KMS-11 (cell line): ENCODE measurements around the gene MMP14.
"Not testable (repeated sequence)": the region's sequence is repeated elsewhere in the genome, so short reads cannot be mapped to it uniquely, and the experiment has no call there.

ENCODE experiments used
- H2AFZ ChIP-seq: fragments of 200-600 bp; sonication (generic); 2 replicates; pipeline ENCODE4 v1.6.1; 2016; ENCODE audit warnings: antibody characterized with exemption, mixed run types, low read depth
- H3K27ac ChIP-seq: fragments of 200-600 bp; sonication (generic); 2 replicates; pipeline ENCODE4 v1.6.1; 2016; ENCODE audit warnings: mild to moderate bottlenecking, mixed run types
- H3K27me3 ChIP-seq: fragments of 200-600 bp; sonication (generic); 2 replicates; pipeline ENCODE4 v1.6.1; 2017; ENCODE audit warnings: mild to moderate bottlenecking, low read depth, mixed run types, moderate library complexity; ENCODE audit not compliant: insufficient read depth
- H3K36me3 ChIP-seq: fragments of 200-600 bp; sonication (generic); 2 replicates; pipeline ENCODE4 v1.6.1; 2017; ENCODE audit warnings: mild to moderate bottlenecking, mixed run types; ENCODE audit not compliant: insufficient read depth
- H3K4me1 ChIP-seq: fragments of 200-600 bp; sonication (generic); 2 replicates; pipeline ENCODE4 v1.6.1; 2016; ENCODE audit warnings: mild to moderate bottlenecking, low read depth, mixed run types; ENCODE audit not compliant: poor library complexity, severe bottlenecking
- H3K4me2 ChIP-seq: fragments of 200-600 bp; sonication (generic); 2 replicates; pipeline ENCODE4 v1.7.0; 2016; ENCODE audit warnings: mild to moderate bottlenecking, mixed run types
- H3K4me3 ChIP-seq: fragments of 200-600 bp; sonication (generic); IDR thresholded peaks from 2 replicates; pipeline ENCODE4 v1.6.1; 2017; ENCODE audit warnings: low read depth, low read length, mixed read lengths; ENCODE audit not compliant: insufficient read depth
- H3K79me2 ChIP-seq: fragments of 200-600 bp; sonication (generic); 2 replicates; pipeline ENCODE4 v1.6.1; 2016; ENCODE audit warnings: low read depth, mixed run types; ENCODE audit not compliant: insufficient read depth
- H3K9ac ChIP-seq: fragments of 200-600 bp; sonication (generic); 2 replicates; pipeline ENCODE4 v1.6.1; 2016; ENCODE audit warnings: mild to moderate bottlenecking, mixed run types
- H4K20me1 ChIP-seq: fragments of 200-600 bp; sonication (generic); 2 replicates; pipeline ENCODE4 v1.6.1; 2016; ENCODE audit warnings: mild to moderate bottlenecking, mixed run types; ENCODE audit not compliant: insufficient read depth
- CTCF ChIP-seq: fragments of 200-600 bp; sonication (generic); conservative IDR thresholded peaks from 2 replicates; pipeline ENCODE4 v1.6.1; 2017; ENCODE audit warnings: low read depth, mild to moderate bottlenecking, antibody characterized with exemption, low read length, moderate library complexity, mixed read lengths

The MMP14 gene

GRCh38 chr14:22803687-22803974 lies 32.8 kb upstream of the MMP14 start:
- Histone ChIP-seq H3K9ac (no peak overlapping the region), H3K79me2 (no peaks in the 10 kb centered on the region), H4K20me1 (no peaks in the 10 kb centered on the region), H2AFZ (no peak overlapping the region), H3K4me3 (no peak overlapping the region), H3K36me3 (no peaks in the 10 kb centered on the region), H3K27me3 (no peaks in the 10 kb centered on the region), H3K27ac (no peak overlapping the region), H3K4me1 (peaks cover 14% of the 10 kb centered on the region), H3K4me2 (no peak overlapping the region)
- TF ChIP-seq CTCF, result no peak

- H4K20me1 ChIP-seq, H3K27ac ChIP-seq, H3K27me3 ChIP-seq, H2AFZ ChIP-seq, H3K36me3 ChIP-seq, H3K4me3 ChIP-seq, H3K4me2 ChIP-seq, H3K9ac ChIP-seq, H3K79me2 ChIP-seq: not testable (repeated sequence)
- H3K4me1 ChIP-seq, result peaks cover 28% of the 10 kb centered on the region
Observed at GRCh38 chr14:22805235-22805634, 31.1 kb upstream of the MMP14 start.

- Histone ChIP-seq H2AFZ (no peak overlapping the region), H4K20me1 (no peaks in the 10 kb centered on the region), H3K4me2 (no peak overlapping the region), H3K79me2 (no peaks in the 10 kb centered on the region), H3K9ac (no peak overlapping the region), H3K4me3 (no peak overlapping the region), H3K27ac (no peak overlapping the region), H3K36me3 (no peaks in the 10 kb centered on the region), H3K27me3 (no peaks in the 10 kb centered on the region), H3K4me1 (peaks cover 50% of the 10 kb centered on the region)
- TF ChIP-seq CTCF, result no peak
Observed at GRCh38 chr14:22807432-22808087, 28.8 kb upstream of the MMP14 start.

- Histone ChIP-seq H3K4me2 (no peak overlapping the region), H2AFZ (no peak overlapping the region), H3K27ac (no peak overlapping the region; the same call in 1 of the 2 replicates), H4K20me1 (no peaks in the 10 kb centered on the region), H3K4me3 (no peak overlapping the region), H3K9ac (no peak overlapping the region), H3K79me2 (no peaks in the 10 kb centered on the region), H3K4me1 (peaks cover 59% of the 10 kb centered on the region), H3K36me3 (no peaks in the 10 kb centered on the region), H3K27me3 (no peaks in the 10 kb centered on the region)
- TF ChIP-seq CTCF, result no peak
Observed at GRCh38 chr14:22808388-22809209, 27.8 kb upstream of the MMP14 start.

- Histone ChIP-seq H3K36me3 (no peaks in the 10 kb centered on the region), H3K4me2 (peak overlapping the region; percentile 80; the same call in 1 of the 2 replicates), H3K27me3 (no peaks in the 10 kb centered on the region), H3K27ac (peak overlapping the region; percentile 95), H3K4me1 (peaks cover 80% of the 10 kb centered on the region), H3K4me3 (no peak overlapping the region), H2AFZ (no peak overlapping the region), H4K20me1 (no peaks in the 10 kb centered on the region), H3K9ac (peak overlapping the region; percentile 65; the same call in 1 of the 2 replicates), H3K79me2 (no peaks in the 10 kb centered on the region)
- no peak for TF ChIP-seq CTCF
Observed at GRCh38 chr14:22811722-22812121, 24.7 kb upstream of the MMP14 start.
